HepG2 (cell line): ENCODE measurements around the gene TAF6. TPM values are rescaled to one million over a fixed set of nuclear protein-coding genes. Genes with fewer than 3 reads are reported as not detected.
A peak's percentile ranks its signal among the peaks of the same experiment; 100 is the strongest.

Source experiments
- ARID5B ChIP-seq: IDR thresholded peaks from 2 replicates; pipeline ENCODE4 v1.4.0; 2020; ENCODE audit warnings: mild to moderate bottlenecking, missing genetic modification reagents
- ATF5 ChIP-seq: sonication (generic); formaldehyde crosslinking; IDR thresholded peaks from 2 replicates; pipeline ENCODE4 v1.4.0; 2020; ENCODE audit warnings: mild to moderate bottlenecking, low read depth, missing genetic modification reagents
- BATF2 ChIP-seq: sonication (generic); formaldehyde crosslinking; IDR thresholded peaks from 2 replicates; pipeline ENCODE4 v1.8.0; 2022; ENCODE audit warnings: mild to moderate bottlenecking, missing genetic modification reagents, moderate library complexity
- CAMTA2 ChIP-seq: sonication (generic); formaldehyde crosslinking; IDR thresholded peaks from 2 replicates; pipeline ENCODE4 v1.4.0; 2020; ENCODE audit warnings: mild to moderate bottlenecking, missing genetic modification reagents, borderline replicate concordance
- ELF3 ChIP-seq: IDR thresholded peaks from 2 replicates; pipeline ENCODE4 v1.6.1; 2016; ENCODE audit warnings: missing genetic modification reagents, missing compliant biosample characterization
- ETV6 ChIP-seq: sonication (generic); formaldehyde crosslinking; conservative IDR thresholded peaks from 2 replicates; pipeline ENCODE4 v1.4.0; 2020; ENCODE audit warnings: missing genetic modification reagents
- GLI4 ChIP-seq: sonication (generic); formaldehyde crosslinking; IDR thresholded peaks from 2 replicates; pipeline ENCODE4 v1.5.1; 2020; ENCODE audit warnings: missing genetic modification reagents, mild to moderate bottlenecking, moderate library complexity, borderline replicate concordance
- HNF4A ChIP-seq: sonication (generic); formaldehyde crosslinking; IDR thresholded peaks from 2 replicates; pipeline ENCODE4 v1.4.0; 2020; ENCODE audit warnings: missing genetic modification reagents
- MAFF ChIP-seq: IDR thresholded peaks from 2 replicates; pipeline ENCODE4 v1.6.1; 2011; ENCODE audit warnings: low read depth, low read length, improper control_type of control experiment
- MAFK ChIP-seq, 2 experiments: IDR thresholded peaks in 1 of 2; conservative IDR thresholded peaks in 1 of 2; 2 replicates each; pipeline ENCODE4 v1.6.1; 2011; ENCODE audit warnings: improper control_type of control experiment in 2 of 2, low read length in 2 of 2
- TEF ChIP-seq: sonication (generic); formaldehyde crosslinking; IDR thresholded peaks from 2 replicates; pipeline ENCODE4 v1.5.0; 2020; ENCODE audit warnings: missing genetic modification reagents
- UBTF ChIP-seq: sonication (generic); formaldehyde crosslinking; IDR thresholded peaks from 2 replicates; pipeline ENCODE4 v1.4.0; 2020; ENCODE audit warnings: mild to moderate bottlenecking, missing genetic modification reagents
- XBP1 ChIP-seq: sonication (generic); formaldehyde crosslinking; IDR thresholded peaks from 2 replicates; pipeline ENCODE4 v1.5.0; 2020; ENCODE audit warnings: missing genetic modification reagents
- ZBTB38 ChIP-seq: sonication (generic); formaldehyde crosslinking; IDR thresholded peaks from 2 replicates; pipeline ENCODE4 v1.5.1; 2020; ENCODE audit warnings: mild to moderate bottlenecking, missing genetic modification reagents
- ZNF230 ChIP-seq: sonication (generic); formaldehyde crosslinking; IDR thresholded peaks from 2 replicates; pipeline ENCODE4 v1.4.0; 2020; ENCODE audit warnings: mild to moderate bottlenecking, missing genetic modification reagents
- ZNF574 ChIP-seq: sonication (generic); formaldehyde crosslinking; IDR thresholded peaks from 2 replicates; pipeline ENCODE4 v1.4.0; 2020; ENCODE audit warnings: missing genetic modification reagents
- ZNF652 ChIP-seq: IDR thresholded peaks from 2 replicates; pipeline ENCODE4 v1.6.1; 2016; ENCODE audit warnings: low read depth, borderline replicate concordance
- ZNF724P ChIP-seq: sonication (generic); formaldehyde crosslinking; IDR thresholded peaks from 2 replicates; pipeline ENCODE4 v1.8.0; 2022; ENCODE audit warnings: missing genetic modification reagents, borderline replicate concordance
- polyA plus RNA-seq, 8 experiments: library from polyadenylated mRNA; depleted of rRNA in 3 of 8; stranded (reverse) in 7 of 8; unstranded in 1 of 8; fragments of >200 nt; fragmentation: Illumina TruSeq in 4 of 8; extraction: Trizol in 4 of 8; gene quantifications; 2 replicates each; pipeline versions ENCODE4 v1.2.1 to v1.2.3, GENCODE V29; 2011 to 2016; ENCODE audit warnings: low read depth in 4 of 8, missing spikeins in 1 of 8, mixed read lengths in 1 of 8; ENCODE audit not compliant: insufficient read depth in 1 of 8
- total RNA-seq, 5 experiments: library from RNA; depleted of rRNA; stranded (reverse); fragments of >200 nt; fragmentation: Illumina TruSeq; extraction: Trizol; gene quantifications; 2 replicates each; pipeline ENCODE4 v1.2.3, GENCODE V29; 2016; ENCODE audit warnings: low read depth in 1 of 5

The TAF6 gene
- total and polyA plus RNA-seq, 2 of the 13 experiments (the other 11 are each of a cell fraction or from before 2014, with no cell fraction given): 12.9 to 18.8 TPM

GRCh38 chr7:100077205-100077604, 42.0 kb downstream of the TAF6 start (continued):
- 0 out of 2 replicates have a peak, but pooled peaks have one; percentile 18 for TF ChIP-seq ARID5B (CRISPR knock-in tag)
- TF ChIP-seq CAMTA2: no peak
- no peak for TF ChIP-seq ETV6
- TF ChIP-seq XBP1: no peak
- 0 out of 2 replicates have a peak, but pooled peaks have one; percentile 24 for TF ChIP-seq ZBTB38 (CRISPR knock-in tag)
- 0 out of 4 replicates have a peak, but pooled peaks of 1 of the 2 experiments have one; percentile 30 for TF ChIP-seq MAFK (conservative IDR thresholded peaks at IDR 0.05 in 1 of 2, IDR thresholded peaks at IDR 0.05 in 1 of 2; ENCODE audit: low read length in 2 of 2)
- TF ChIP-seq GLI4 (CRISPR knock-in tag): no peak
- no peak for TF ChIP-seq ATF5 (CRISPR knock-in tag)
- TF ChIP-seq ZNF230 (CRISPR knock-in tag): no peak
- no peak for TF ChIP-seq BATF2 (CRISPR knock-in tag)
- TF ChIP-seq TEF (CRISPR knock-in tag): no peak
- peak; percentile 71; the same call in 1 of the 2 replicates for TF ChIP-seq ELF3
- no peak for TF ChIP-seq ZNF652 (CRISPR knock-in tag)
- peak; percentile 67 for TF ChIP-seq HNF4A
- TF ChIP-seq MAFF: 0 out of 2 replicates have a peak, but pooled peaks have one; percentile 31
- TF ChIP-seq ZNF574: peak; percentile 43; the same call in 1 of the 2 replicates
- TF ChIP-seq UBTF (CRISPR knock-in tag): 0 out of 2 replicates have a peak, but pooled peaks have one; percentile 17
- no peak for TF ChIP-seq ZNF724P (CRISPR knock-in tag)
